Right cardiac atrium (tissue), 5 donors: ENCODE measurements around the gene SOX4. TPM values are rescaled to one million over a fixed set of nuclear protein-coding genes. Genes with fewer than 3 reads are reported as not detected.
"Not testable (repeated sequence)": the region's sequence is repeated elsewhere in the genome, so short reads cannot be mapped to it uniquely, and the experiment has no call there.

Source experiments
- ATAC-seq, 2 donors: fragments of 200-7000 bp; cut with Tn5 transposase; one replicate each; pipeline versions ENCODE4 v1.8.0 to v1.9.1; 2020; ENCODE audit warnings: moderate library complexity in 2 of 2, mild to moderate bottlenecking in 1 of 2
- DNase-seq, 3 donors: peaks; one replicate each; pipeline ENCODE4 v3.0.0-alpha.2; 2020
- H3K27ac ChIP-seq: one replicate; pipeline ENCODE4 v1.5.1; 2013; ENCODE audit warnings: mild to moderate bottlenecking, low read length, control low read depth, moderate library complexity
- H3K27me3 ChIP-seq: one replicate; pipeline ENCODE4 v1.6.1; 2013; ENCODE audit not compliant: control insufficient read depth, insufficient read depth
- H3K4me1 ChIP-seq: one replicate; pipeline ENCODE4 v1.6.1; 2013; ENCODE audit warnings: low read length; ENCODE audit not compliant: control insufficient read depth, insufficient read depth
- H3K4me3 ChIP-seq: one replicate; pipeline ENCODE4 v1.5.1; 2013; ENCODE audit warnings: low read length, control low read depth
- H3K9me3 ChIP-seq: one replicate; pipeline ENCODE4 v1.6.1; 2013; ENCODE audit warnings: low read length; ENCODE audit not compliant: control insufficient read depth
- WGBS: extraction: QIAGEN DNeasy Blood & Tissue Kit; methylation state at CpG from one replicate; pipeline ENCODE4 v1.1.7; 2013; 5-methylcytosine and 5-hydroxymethylcytosine counted together
- intact Hi-C, 4 donors: fragments of 100-400 bp; cut with DNase I; formaldehyde crosslinking; loops; one replicate each; pipeline versions ENCODE4 v1.11.0 to v1.14.0; 2022 to 2023
- long read RNA-seq, 4 donors: library from polyadenylated mRNA; unstranded; transcript quantifications; one replicate each; pipeline ENCODE4 v2.0.0, GENCODE V29; 2020 to 2021
- polyA plus RNA-seq: library from polyadenylated mRNA; stranded (reverse); fragments of 200-250 nt; gene quantifications from one replicate; pipeline ENCODE4 v1.2.3, GENCODE V29; 2013
- total RNA-seq, 4 donors: library from RNA; stranded (reverse); fragmentation: NEBNext Ultra II Directional; extraction: Animal tissue kit (Norgen Biotek cat#: 25700); gene quantifications; one replicate each; pipeline ENCODE4 v1.2.1, GENCODE V29; 2021
- donor health status: healthy with polysubstance abuse.
- donor health status: DM: no; HTN: yes; CAD: no.
- donor health status: DM: no; HTN: no; CAD: no.
- donor health status: DM: no; HTN: yes; CAD: no; lungs with severe emphysema.
- donor health status: DM: yes; HTN: yes; CAD: no.

Gene SOX4
- total RNA-seq (1 to 10 TPM; 4.8 to 8.7 (median 6.6) TPM), polyA plus RNA-seq (2.9 TPM)
- long read RNA-seq, donor 1, full-length matches to known transcripts = 46 of 46 reads
- long read RNA-seq, donor 1, partial matches to known transcripts = 0 of 46 reads
- long read RNA-seq, donor 1, other reads (novel, unspliced or antisense) = 0 of 46 reads
- long read RNA-seq, donor 2, full-length matches to known transcripts = 11 of 11 reads
- long read RNA-seq, donor 2, partial matches to known transcripts = 0 of 11 reads
- long read RNA-seq, donor 2, other reads (novel, unspliced or antisense) = 0 of 11 reads
- long read RNA-seq, donor 3, full-length matches to known transcripts = 8 of 8 reads
- long read RNA-seq, donor 3, partial matches to known transcripts = 0 of 8 reads
- long read RNA-seq, donor 3, other reads (novel, unspliced or antisense) = 0 of 8 reads
- long read RNA-seq, donor 4, full-length matches to known transcripts = 16 of 16 reads
- long read RNA-seq, donor 4, partial matches to known transcripts = 0 of 16 reads
- long read RNA-seq, donor 4, other reads (novel, unspliced or antisense) = 0 of 16 reads

GRCh38 chr6:21593412-21593926 lies at the start of gene SOX4:
SOX4 (plus strand) TSS chr6:21593751; CDS start chr6:21594535, 784 bp downstream.
- intact Hi-C loops = loop anchor here in 2 of 4 donors (10.0 kb wide), 1 partner anchor 551 kb away; no protein-coding TSS in a partner anchor
- H3K4me1 ChIP-seq = no peaks in the 10 kb centered on the region
- no peaks in the 10 kb centered on the region for H3K9me3 ChIP-seq
- under 1% methylated on average over 19 of the region's 19 CpGs for WGBS
- peak; percentile 85 to 87 for ATAC-seq
- peak within 1 kb of the TSS; percentile 66 for H3K27ac ChIP-seq
- no peaks in the 10 kb centered on the region for H3K27me3 ChIP-seq
- DNase-seq = peak; percentile 93 to 97 (median 95)
- H3K4me3 ChIP-seq = peak within 1 kb of the TSS; percentile 70

GRCh38 chr6:21552286-21552685 lies 41.3 kb upstream of the SOX4 start:
- WGBS = 92% methylated on average over 26 of the region's 27 CpGs
- DNase-seq = not testable (repeated sequence)

GRCh38 chr6:21554286-21554685 lies 39.3 kb upstream of the SOX4 start:
- Histone ChIP-seq H3K4me3 (no peak overlapping the region), H3K9me3 (no peaks in the 10 kb centered on the region), H3K27me3 (no peaks in the 10 kb centered on the region), H3K4me1 (no peaks in the 10 kb centered on the region), H3K27ac (no peak overlapping the region)
- ATAC-seq (no peak), DNase-seq (no peak)
- WGBS = 98% methylated on average over 5 of the region's 5 CpGs
- intact Hi-C loops = no loop called here

More at GRCh38 chr6:21552286-21552685, 41.3 kb upstream of the SOX4 start:
- H3K9me3 ChIP-seq, intact Hi-C loops, H3K4me1 ChIP-seq, ATAC-seq, H3K27ac ChIP-seq, H3K4me3 ChIP-seq, H3K27me3 ChIP-seq: not testable (repeated sequence)

GRCh38 chr6:21555197-21555596 lies 38.4 kb upstream of the SOX4 start:
- 78% methylated on average over 5 of the region's 5 CpGs for WGBS
- intact Hi-C loops = no loop called here

GRCh38 chr6:21556511-21556910 lies 37.0 kb upstream of the SOX4 start:
- no peaks in the 10 kb centered on the region for H3K9me3 ChIP-seq
- H3K4me1 ChIP-seq = no peaks in the 10 kb centered on the region
- DNase-seq (no peak), ATAC-seq (no peak)
- 82% methylated on average over 6 of the region's 6 CpGs for WGBS
- H3K27me3 ChIP-seq = no peaks in the 10 kb centered on the region
- intact Hi-C loops = no loop called here
- no peak overlapping the region for H3K27ac ChIP-seq
- no peak overlapping the region for H3K4me3 ChIP-seq

More at GRCh38 chr6:21555197-21555596, 38.4 kb upstream of the SOX4 start:
- DNase-seq (no peak), ATAC-seq (no peak)
- no peaks in the 10 kb centered on the region for H3K4me1 ChIP-seq
- H3K9me3 ChIP-seq = no peaks in the 10 kb centered on the region
- no peak overlapping the region for H3K27ac ChIP-seq
- no peaks in the 10 kb centered on the region for H3K27me3 ChIP-seq
- no peak overlapping the region for H3K4me3 ChIP-seq

GRCh38 chr6:21556968-21557721 lies 36.4 kb upstream of the SOX4 start:
- H3K27ac ChIP-seq = no peak overlapping the region
- ATAC-seq (no peak), DNase-seq (no peak)
- no peaks in the 10 kb centered on the region for H3K27me3 ChIP-seq
- no peak overlapping the region for H3K4me3 ChIP-seq
- H3K4me1 ChIP-seq = no peaks in the 10 kb centered on the region
- no peaks in the 10 kb centered on the region for H3K9me3 ChIP-seq
- intact Hi-C loops = no loop called here
- whole genome bisulfite sequencing = 45% methylated on average over 5 of the region's 5 CpGs

- Histone ChIP-seq H3K27ac (no peak overlapping the region), H3K9me3 (no peaks in the 10 kb centered on the region), H3K27me3 (no peaks in the 10 kb centered on the region), H3K4me1 (no peaks in the 10 kb centered on the region), H3K4me3 (no peak overlapping the region)
- ATAC-seq (no peak), DNase-seq (no peak)
- intact Hi-C loops = no loop called here
- 83% methylated on average over 3 of the region's 3 CpGs for WGBS
Measured at GRCh38 chr6:21559238-21559637, 34.3 kb upstream of the SOX4 start.

- no peak for DNase-seq
- no peaks in the 10 kb centered on the region for H3K27me3 ChIP-seq
- no peak overlapping the region for H3K4me3 ChIP-seq
- WGBS = 77% methylated on average over 2 of the region's 2 CpGs
- H3K27ac ChIP-seq = no peak overlapping the region
- H3K4me1 ChIP-seq = no peaks in the 10 kb centered on the region
- no peak for ATAC-seq
- no peaks in the 10 kb centered on the region for H3K9me3 ChIP-seq
- intact Hi-C loops = no loop called here
Measured at GRCh38 chr6:21560249-21560648, 33.3 kb upstream of the SOX4 start.

GRCh38 chr6:21565431-21565830 lies 28.1 kb upstream of the SOX4 start:
- Histone ChIP-seq H3K27me3 (no peaks in the 10 kb centered on the region), H3K27ac (no peak overlapping the region), H3K4me3 (no peak overlapping the region), H3K9me3 (no peaks in the 10 kb centered on the region), H3K4me1 (no peaks in the 10 kb centered on the region)
- no peak for DNase-seq
- no peak for ATAC-seq
- intact Hi-C loops = no loop called here
- WGBS = 83% methylated on average over 1 of the region's 1 CpG

- H3K4me1 ChIP-seq = no peaks in the 10 kb centered on the region
- intact Hi-C loops = no loop called here
- H3K4me3 ChIP-seq = no peak overlapping the region
- DNase-seq = no peak
- no peak for ATAC-seq
- no peaks in the 10 kb centered on the region for H3K27me3 ChIP-seq
- no peaks in the 10 kb centered on the region for H3K9me3 ChIP-seq
- no peak overlapping the region for H3K27ac ChIP-seq
Measured at GRCh38 chr6:21578523-21578922, 15.0 kb upstream of the SOX4 start.

GRCh38 chr6:21582651-21583050 lies 10.9 kb upstream of the SOX4 start:
- Histone ChIP-seq H3K27me3 (no peaks in the 10 kb centered on the region), H3K27ac (no peak overlapping the region), H3K4me1 (no peaks in the 10 kb centered on the region), H3K4me3 (no peak overlapping the region), H3K9me3 (no peaks in the 10 kb centered on the region)
- ATAC-seq (no peak), DNase-seq (no peak)
- intact Hi-C loops = loop anchor here in 2 of 4 donors (10.0 kb wide), 3 partner anchors 238 to 1018 kb away; no protein-coding TSS in a partner anchor
